Measurements from ENCODE around the gene AMBRA1.

The AMBRA1 gene

GRCh38 chr11:46402957-46403902, 190.6 kb downstream of the AMBRA1 start:
- WGBS, result 93% methylated on average over 6 of the region's 6 CpGs
- H3K79me1 ChIP-seq (replicated peaks; ENCODE audit: low read length, poor library complexity, severe bottlenecking), result peaks cover 13% of the 10 kb centered on the region

GRCh38 chr11:46397526-46397925, 196.3 kb downstream of the AMBRA1 start:
- no peak overlapping the region for H3K18ac ChIP-seq (ENCODE audit: low read depth in 1 of 2, low read length in 2 of 2)
- no peak overlapping the region for H4K91ac ChIP-seq (ENCODE audit: low read length)
- no peak overlapping the region for H3K4me3 ChIP-seq (ENCODE audit: insufficient read depth in 1 of 2, low read depth in 1 of 2, low read length in 2 of 2)
- H2BK12ac ChIP-seq (ENCODE audit: low read length in 2 of 2), result no peak overlapping the region
- H3K9me3 ChIP-seq (ENCODE audit: control insufficient read depth, low read length), result no peaks in the 10 kb centered on the region
- no peak overlapping the region for H3K4ac ChIP-seq (ENCODE audit: low read depth in 1 of 2, low read length in 2 of 2)
- no peak overlapping the region for H3K23ac ChIP-seq (ENCODE audit: low read length in 2 of 2)
- no peak for DNase-seq
- no peak overlapping the region for H2BK120ac ChIP-seq (ENCODE audit: low read depth, low read length)
- peaks cover 34 to 40% of the 10 kb centered on the region in 2 experiments for H3K36me3 ChIP-seq (ENCODE audit: control insufficient read depth in 1 of 2, insufficient read depth in 2 of 2, low read depth in 1 of 2, low read length in 2 of 2)
- H3K27me3 ChIP-seq (ENCODE audit: control insufficient read depth in 1 of 2, insufficient read depth in 1 of 2, low read length in 2 of 2), result peaks cover 2 to 8% of the 10 kb centered on the region in 2 experiments
- peaks cover 4% of the 10 kb centered on the region for H3K4me1 ChIP-seq (ENCODE audit: control insufficient read depth, insufficient read depth, low read depth, low read length)
- H3K4me2 ChIP-seq (ENCODE audit: low read length, poor library complexity, severe bottlenecking), result no peak overlapping the region
- H2BK15ac ChIP-seq (ENCODE audit: low read depth, poor library complexity, severe bottlenecking), result no peak overlapping the region
- H2AK5ac ChIP-seq (ENCODE audit: low read length, severe bottlenecking), result no peak overlapping the region
- no peak overlapping the region for H3K14ac ChIP-seq (ENCODE audit: low read length in 2 of 2)
- WGBS, result 96% methylated on average over 19 of the region's 19 CpGs
- H3K9ac ChIP-seq (ENCODE audit: low read length), result no peak overlapping the region
- no peak overlapping the region for H2AFZ ChIP-seq (ENCODE audit: low read depth, low read length)
- H2BK5ac ChIP-seq (ENCODE audit: low read depth, low read length, poor library complexity, severe bottlenecking), result no peak overlapping the region
- H3K27ac ChIP-seq (ENCODE audit: low read length, poor library complexity, severe bottlenecking), result no peak overlapping the region
- peaks cover 5% of the 10 kb centered on the region for H3K79me1 ChIP-seq (replicated peaks; ENCODE audit: low read length, poor library complexity, severe bottlenecking)
- no peak overlapping the region for H4K8ac ChIP-seq (ENCODE audit: low read length)

More at GRCh38 chr11:46402957-46403902, 190.6 kb downstream of the AMBRA1 start:
- no peak for DNase-seq
- Histone ChIP-seq H3K14ac (ENCODE audit: low read length in 2 of 2) (no peak overlapping the region), H2BK15ac (ENCODE audit: low read depth, poor library complexity, severe bottlenecking) (no peak overlapping the region), H2AFZ (ENCODE audit: low read depth, low read length) (no peak overlapping the region), H2AK5ac (ENCODE audit: low read length, severe bottlenecking) (no peak overlapping the region), H3K4me1 (ENCODE audit: control insufficient read depth, insufficient read depth, low read depth, low read length) (peaks cover 3% of the 10 kb centered on the region), H4K91ac (ENCODE audit: low read length) (no peak overlapping the region), H2BK120ac (ENCODE audit: low read depth, low read length) (no peak overlapping the region), H3K27me3 (ENCODE audit: control insufficient read depth in 1 of 2, insufficient read depth in 1 of 2, low read length in 2 of 2) (no peaks in the 10 kb centered on the region), H3K4ac (ENCODE audit: low read depth in 1 of 2, low read length in 2 of 2) (no peak overlapping the region), H3K4me3 (ENCODE audit: insufficient read depth in 1 of 2, low read depth in 1 of 2, low read length in 2 of 2) (no peak overlapping the region), H2BK12ac (ENCODE audit: low read length in 2 of 2) (no peak overlapping the region), H3K9me3 (ENCODE audit: control insufficient read depth, low read length) (no peaks in the 10 kb centered on the region), H3K18ac (ENCODE audit: low read depth in 1 of 2, low read length in 2 of 2) (no peak overlapping the region), H3K9ac (ENCODE audit: low read length) (no peak overlapping the region), H3K23ac (ENCODE audit: low read length in 2 of 2) (no peak overlapping the region), H2BK5ac (ENCODE audit: low read depth, low read length, poor library complexity, severe bottlenecking) (no peak overlapping the region), H3K36me3 (ENCODE audit: control insufficient read depth in 1 of 2, insufficient read depth in 2 of 2, low read depth in 1 of 2, low read length in 2 of 2) (peaks cover 47 to 60% of the 10 kb centered on the region in 2 experiments), H4K8ac (ENCODE audit: low read length) (no peak overlapping the region), H3K27ac (ENCODE audit: low read length, poor library complexity, severe bottlenecking) (no peak overlapping the region), H3K4me2 (ENCODE audit: low read length, poor library complexity, severe bottlenecking) (no peak overlapping the region)

DNA sequence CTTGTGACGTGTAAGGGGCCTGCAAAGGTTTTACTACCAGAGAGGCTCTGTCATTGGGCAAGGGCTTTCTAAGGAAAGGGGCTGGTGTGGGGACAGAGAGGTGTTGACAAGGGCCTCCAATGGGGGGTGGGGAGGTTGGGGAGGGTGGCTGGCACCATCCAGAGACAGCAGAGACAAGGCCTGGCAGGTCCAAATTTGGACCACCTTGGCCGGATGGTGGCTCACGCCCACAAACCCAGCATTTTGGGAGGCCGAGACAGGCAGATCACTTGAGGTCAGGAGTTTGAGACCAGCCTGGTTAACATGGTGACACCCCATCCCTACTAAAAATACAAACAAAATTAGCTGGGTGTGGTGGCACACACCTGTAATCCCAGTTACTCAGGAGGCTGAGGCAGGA, 200.1 kb downstream of the AMBRA1 start:
- no peak overlapping the region for H3K4me3 ChIP-seq (ENCODE audit: insufficient read depth in 1 of 2, low read depth in 1 of 2, low read length in 2 of 2)
- H3K27ac ChIP-seq (ENCODE audit: low read length, poor library complexity, severe bottlenecking), result no peak overlapping the region
- no peak overlapping the region for H3K23ac ChIP-seq (ENCODE audit: low read length in 2 of 2)
- no peaks in the 10 kb centered on the region for H3K79me1 ChIP-seq (replicated peaks; ENCODE audit: low read length, poor library complexity, severe bottlenecking)
- no peak overlapping the region for H3K4ac ChIP-seq (ENCODE audit: low read depth in 1 of 2, low read length in 2 of 2)
- H2AK5ac ChIP-seq (ENCODE audit: low read length, severe bottlenecking), result no peak overlapping the region
- H2BK15ac ChIP-seq (ENCODE audit: low read depth, poor library complexity, severe bottlenecking), result no peak overlapping the region
- H3K36me3 ChIP-seq (ENCODE audit: control insufficient read depth in 1 of 2, insufficient read depth in 2 of 2, low read depth in 1 of 2, low read length in 2 of 2), result peaks cover 25% of the 10 kb centered on the region in 2 experiments
- H3K4me1 ChIP-seq (ENCODE audit: control insufficient read depth, insufficient read depth, low read depth, low read length), result peaks cover 38% of the 10 kb centered on the region
- H2BK120ac ChIP-seq (ENCODE audit: low read depth, low read length), result no peak overlapping the region
- no peak overlapping the region for H3K9ac ChIP-seq (ENCODE audit: low read length)
- H3K27me3 ChIP-seq (ENCODE audit: control insufficient read depth in 1 of 2, insufficient read depth in 1 of 2, low read length in 2 of 2), result peaks cover 28 to 29% of the 10 kb centered on the region in 2 experiments
- H3K18ac ChIP-seq (ENCODE audit: low read depth in 1 of 2, low read length in 2 of 2), result no peak overlapping the region
- no peak overlapping the region for H2BK12ac ChIP-seq (ENCODE audit: low read length in 2 of 2)
- no peak overlapping the region for H4K8ac ChIP-seq (ENCODE audit: low read length)
- H3K14ac ChIP-seq (ENCODE audit: low read length in 2 of 2), result no peak overlapping the region
- DNase-seq, result no peak
- WGBS, result 86% methylated on average over 2 of the region's 4 CpGs
- H3K9me3 ChIP-seq (ENCODE audit: control insufficient read depth, low read length), result no peaks in the 10 kb centered on the region
- H2BK5ac ChIP-seq (ENCODE audit: low read depth, low read length, poor library complexity, severe bottlenecking), result no peak overlapping the region
- H3K4me2 ChIP-seq (ENCODE audit: low read length, poor library complexity, severe bottlenecking), result no peak overlapping the region
- no peak overlapping the region for H2AFZ ChIP-seq (ENCODE audit: low read depth, low read length)
- H4K91ac ChIP-seq (ENCODE audit: low read length), result no peak overlapping the region

DNA sequence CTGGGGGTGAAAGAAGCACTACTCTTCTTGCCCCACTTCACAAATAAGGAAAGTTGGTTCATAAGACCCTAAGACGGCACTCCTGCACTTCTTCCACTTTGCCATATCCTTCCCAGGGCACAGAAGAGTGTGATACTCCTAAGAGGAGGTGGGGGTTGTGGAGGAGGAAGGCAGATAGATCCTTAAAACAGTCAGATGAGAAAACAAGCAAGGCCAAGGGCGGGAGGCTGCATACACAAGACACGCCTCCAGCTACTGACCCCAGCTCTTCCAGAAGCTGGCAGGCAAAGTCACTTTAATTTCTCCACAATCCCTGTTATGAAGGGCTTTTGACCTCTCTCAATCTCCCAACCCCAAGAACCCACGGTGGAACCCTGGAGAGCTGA, 200.6 kb downstream of the AMBRA1 start:
- H3K4me1 ChIP-seq (ENCODE audit: control insufficient read depth, insufficient read depth, low read depth, low read length), result peaks cover 38% of the 10 kb centered on the region
- no peaks in the 10 kb centered on the region for H3K9me3 ChIP-seq (ENCODE audit: control insufficient read depth, low read length)
- no peak for DNase-seq
- no peak overlapping the region for H3K18ac ChIP-seq (ENCODE audit: low read depth in 1 of 2, low read length in 2 of 2)
- no peak overlapping the region for H3K27ac ChIP-seq (ENCODE audit: low read length, poor library complexity, severe bottlenecking)
- H2BK120ac ChIP-seq (ENCODE audit: low read depth, low read length), result no peak overlapping the region
- WGBS, result 66% methylated on average over 3 of the region's 4 CpGs
- H3K23ac ChIP-seq (ENCODE audit: low read length in 2 of 2), result no peak overlapping the region
- H3K36me3 ChIP-seq (ENCODE audit: control insufficient read depth in 1 of 2, insufficient read depth in 2 of 2, low read depth in 1 of 2, low read length in 2 of 2), result peaks cover 24 to 25% of the 10 kb centered on the region in 2 experiments
- no peak overlapping the region for H4K91ac ChIP-seq (ENCODE audit: low read length)
- H4K8ac ChIP-seq (ENCODE audit: low read length), result no peak overlapping the region
- H2BK12ac ChIP-seq (ENCODE audit: low read length in 2 of 2), result no peak overlapping the region
- no peak overlapping the region for H3K4ac ChIP-seq (ENCODE audit: low read depth in 1 of 2, low read length in 2 of 2)
- no peak overlapping the region for H2AK5ac ChIP-seq (ENCODE audit: low read length, severe bottlenecking)
- H2AFZ ChIP-seq (ENCODE audit: low read depth, low read length), result no peak overlapping the region
- no peaks in the 10 kb centered on the region for H3K79me1 ChIP-seq (replicated peaks; ENCODE audit: low read length, poor library complexity, severe bottlenecking)
- no peak overlapping the region for H2BK15ac ChIP-seq (ENCODE audit: low read depth, poor library complexity, severe bottlenecking)
- H3K9ac ChIP-seq (ENCODE audit: low read length), result no peak overlapping the region
- H3K14ac ChIP-seq (ENCODE audit: low read length in 2 of 2), result no peak overlapping the region
- H3K4me2 ChIP-seq (ENCODE audit: low read length, poor library complexity, severe bottlenecking), result peak overlapping the region; percentile 96
- H3K4me3 ChIP-seq (ENCODE audit: insufficient read depth in 1 of 2, low read depth in 1 of 2, low read length in 2 of 2), result peak overlapping the region in 1 of 2 experiments; percentile 67
- no peak overlapping the region for H2BK5ac ChIP-seq (ENCODE audit: low read depth, low read length, poor library complexity, severe bottlenecking)
- peaks cover 33 to 35% of the 10 kb centered on the region in 2 experiments for H3K27me3 ChIP-seq (ENCODE audit: control insufficient read depth in 1 of 2, insufficient read depth in 1 of 2, low read length in 2 of 2)
